Measurements from ENCODE around the gene KRT23.

Gene KRT23

DNA sequence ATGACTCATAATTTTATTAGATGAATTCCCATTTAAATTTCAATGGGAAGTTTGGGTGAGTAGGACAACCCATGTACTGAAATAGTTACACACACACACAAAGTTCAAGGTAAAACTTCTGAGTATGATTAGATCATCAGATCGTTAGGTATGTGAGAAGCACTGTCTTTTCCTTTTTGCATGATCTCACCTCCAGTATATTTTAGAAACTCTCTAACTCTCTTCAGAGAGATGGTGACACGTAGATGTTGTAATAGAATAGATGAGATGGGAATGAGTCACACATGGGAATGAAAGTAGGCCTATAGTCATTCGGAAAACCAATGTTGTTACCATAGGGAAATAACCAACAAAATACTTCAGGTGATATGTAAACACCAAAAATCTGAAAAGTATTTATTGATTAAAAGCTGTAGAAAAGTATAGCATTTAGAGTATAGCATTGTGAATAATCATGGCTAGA is 22.2 kb downstream of the KRT23 start:
- H3K27ac ChIP-seq (ENCODE audit: low read depth in 2 of 2, low read length in 2 of 2), result no peak overlapping the region
- H3K27me3 ChIP-seq (ENCODE audit: control insufficient read depth in 2 of 2, insufficient read depth in 2 of 2, low read length in 2 of 2), result no peaks in the 10 kb centered on the region
- no peak overlapping the region for H3K4me3 ChIP-seq (ENCODE audit: low read length in 2 of 2)
- H3K9ac ChIP-seq (ENCODE audit: low read depth in 1 of 2, low read length in 2 of 2), result no peak overlapping the region
- no peaks in the 10 kb centered on the region for H3K36me3 ChIP-seq (ENCODE audit: control insufficient read depth in 2 of 2, insufficient read depth in 2 of 2, low read length in 2 of 2)
- H3K9me3 ChIP-seq (ENCODE audit: control insufficient read depth in 2 of 2, low read length in 2 of 2), result no peaks in the 10 kb centered on the region
- no peaks in the 10 kb centered on the region for H3K4me1 ChIP-seq (ENCODE audit: control insufficient read depth in 2 of 2, insufficient read depth in 2 of 2, low read length in 2 of 2)

DNA sequence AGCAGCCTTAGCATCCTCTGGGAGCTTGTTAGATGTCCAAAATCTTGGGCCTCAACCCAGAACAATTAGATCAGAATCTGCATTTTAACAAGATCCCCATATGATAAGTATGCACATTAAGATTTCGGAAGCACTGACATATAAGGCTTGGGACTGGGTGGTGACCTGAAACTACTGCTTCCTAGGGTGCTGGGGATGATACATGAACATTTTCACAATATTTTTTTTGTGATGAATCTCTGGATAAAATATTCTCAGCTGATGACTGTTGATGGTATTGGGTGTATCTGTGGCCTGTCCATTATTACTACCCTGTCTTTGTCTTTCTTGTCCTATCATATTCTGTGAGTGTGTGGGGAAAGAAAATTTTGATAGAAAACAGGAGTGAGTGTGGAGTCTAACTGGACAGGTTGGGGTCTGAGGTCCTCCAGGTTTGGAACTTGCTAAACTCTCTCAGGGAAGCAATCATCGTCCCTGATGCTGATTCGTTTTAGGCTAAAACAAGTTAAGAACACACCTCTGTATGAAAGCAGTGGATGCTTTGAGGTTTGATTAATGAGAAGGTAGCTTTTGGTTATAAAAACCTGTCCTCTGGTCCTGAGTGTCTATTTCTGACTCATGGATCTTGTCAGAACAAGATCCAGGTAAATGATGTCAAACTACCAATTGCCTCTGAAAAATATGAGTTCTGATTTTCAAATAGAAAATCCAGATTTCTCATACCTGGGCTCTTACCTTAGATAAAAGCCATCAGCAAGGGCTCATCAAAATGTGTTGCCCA is 23.2 kb downstream of the KRT23 start:
- no peak overlapping the region for H3K4me3 ChIP-seq (ENCODE audit: low read length in 2 of 2)
- H3K27ac ChIP-seq (ENCODE audit: low read depth in 2 of 2, low read length in 2 of 2), result no peak overlapping the region
- no peaks in the 10 kb centered on the region for H3K36me3 ChIP-seq (ENCODE audit: control insufficient read depth in 2 of 2, insufficient read depth in 2 of 2, low read length in 2 of 2)
- peaks cover 0 to 5% of the 10 kb centered on the region in 2 donors for H3K4me1 ChIP-seq (ENCODE audit: control insufficient read depth in 2 of 2, insufficient read depth in 2 of 2, low read length in 2 of 2)
- no peaks in the 10 kb centered on the region for H3K27me3 ChIP-seq (ENCODE audit: control insufficient read depth in 2 of 2, insufficient read depth in 2 of 2, low read length in 2 of 2)
- no peaks in the 10 kb centered on the region for H3K9me3 ChIP-seq (ENCODE audit: control insufficient read depth in 2 of 2, low read length in 2 of 2)
- no peak overlapping the region for H3K9ac ChIP-seq (ENCODE audit: low read depth in 1 of 2, low read length in 2 of 2)

DNA sequence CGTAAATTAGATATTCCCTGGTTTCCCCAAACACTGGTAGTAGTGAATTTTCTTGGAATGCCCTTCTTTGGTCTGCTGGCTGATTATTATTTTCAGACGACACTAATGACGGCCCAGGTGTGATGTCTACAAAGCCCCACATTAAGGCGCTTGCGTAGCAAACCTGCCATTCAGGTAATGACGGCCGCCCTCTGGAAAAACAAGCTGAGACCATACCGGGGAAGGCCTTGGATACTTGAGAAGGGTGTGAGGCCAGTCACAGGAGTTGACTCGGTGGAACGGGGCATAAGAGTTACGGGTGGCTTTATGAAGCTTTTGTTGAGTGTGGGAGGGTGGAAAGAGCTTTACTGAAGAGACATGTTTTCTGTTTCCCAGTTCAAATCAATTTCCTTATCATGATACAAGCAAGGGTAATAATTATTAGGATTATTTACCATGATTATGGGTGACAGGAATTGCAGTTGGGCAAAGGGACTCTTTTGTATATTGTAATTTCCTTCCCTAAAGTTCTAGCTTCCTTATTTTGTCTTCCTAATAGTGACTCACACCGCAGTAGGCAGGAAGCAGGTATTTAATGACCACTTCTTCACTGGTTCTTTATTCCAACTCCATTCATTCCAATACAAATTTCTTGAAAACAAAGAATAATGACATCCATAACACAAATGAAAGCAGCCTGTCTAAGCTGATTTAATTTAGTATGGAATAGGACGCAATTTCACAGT is 24.8 kb downstream of the KRT23 start:
- H3K4me3 ChIP-seq (ENCODE audit: low read length in 2 of 2), result no peak overlapping the region
- H3K27ac ChIP-seq (ENCODE audit: low read depth in 2 of 2, low read length in 2 of 2), result no peak overlapping the region
- no peak overlapping the region for H3K9ac ChIP-seq (ENCODE audit: low read depth in 1 of 2, low read length in 2 of 2)
- no peaks in the 10 kb centered on the region for H3K9me3 ChIP-seq (ENCODE audit: control insufficient read depth in 2 of 2, low read length in 2 of 2)
- H3K4me1 ChIP-seq (ENCODE audit: control insufficient read depth in 2 of 2, insufficient read depth in 2 of 2, low read length in 2 of 2), result peaks cover 0 to 5% of the 10 kb centered on the region in 2 donors
- no peaks in the 10 kb centered on the region for H3K36me3 ChIP-seq (ENCODE audit: control insufficient read depth in 2 of 2, insufficient read depth in 2 of 2, low read length in 2 of 2)
- H3K27me3 ChIP-seq (ENCODE audit: control insufficient read depth in 2 of 2, insufficient read depth in 2 of 2, low read length in 2 of 2), result peaks cover 0 to 5% of the 10 kb centered on the region in 2 donors

DNA sequence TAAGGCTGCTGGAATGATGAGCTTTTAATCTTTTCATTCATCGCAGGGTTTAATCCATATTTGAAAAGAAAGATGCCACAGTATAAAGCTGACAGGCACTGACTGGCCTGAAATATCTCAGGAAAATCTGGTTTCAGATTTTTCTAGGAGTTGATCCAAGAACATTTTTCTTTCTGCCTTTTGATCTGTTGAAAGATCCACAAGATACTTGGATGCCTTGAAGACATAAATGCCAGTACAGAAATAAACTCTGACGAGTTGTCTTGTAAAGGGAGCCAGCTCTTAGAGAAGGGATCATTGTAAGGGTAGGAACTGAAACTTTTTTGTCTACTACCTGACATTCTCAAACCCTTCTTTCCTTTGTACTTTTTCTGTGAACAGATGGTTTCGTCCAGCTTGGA is 27.0 kb downstream of the KRT23 start:
- Histone ChIP-seq H3K36me3 (ENCODE audit: control insufficient read depth in 2 of 2, insufficient read depth in 2 of 2, low read length in 2 of 2) (no peaks in the 10 kb centered on the region), H3K4me3 (ENCODE audit: low read length in 2 of 2) (no peak overlapping the region), H3K9ac (ENCODE audit: low read depth in 1 of 2, low read length in 2 of 2) (no peak overlapping the region), H3K9me3 (ENCODE audit: control insufficient read depth in 2 of 2, low read length in 2 of 2) (no peaks in the 10 kb centered on the region), H3K4me1 (ENCODE audit: control insufficient read depth in 2 of 2, insufficient read depth in 2 of 2, low read length in 2 of 2) (peaks cover 0 to 6% of the 10 kb centered on the region in 2 donors), H3K27me3 (ENCODE audit: control insufficient read depth in 2 of 2, insufficient read depth in 2 of 2, low read length in 2 of 2) (peaks cover 0 to 5% of the 10 kb centered on the region in 2 donors), H3K27ac (ENCODE audit: low read depth in 2 of 2, low read length in 2 of 2) (no peak overlapping the region)

DNA sequence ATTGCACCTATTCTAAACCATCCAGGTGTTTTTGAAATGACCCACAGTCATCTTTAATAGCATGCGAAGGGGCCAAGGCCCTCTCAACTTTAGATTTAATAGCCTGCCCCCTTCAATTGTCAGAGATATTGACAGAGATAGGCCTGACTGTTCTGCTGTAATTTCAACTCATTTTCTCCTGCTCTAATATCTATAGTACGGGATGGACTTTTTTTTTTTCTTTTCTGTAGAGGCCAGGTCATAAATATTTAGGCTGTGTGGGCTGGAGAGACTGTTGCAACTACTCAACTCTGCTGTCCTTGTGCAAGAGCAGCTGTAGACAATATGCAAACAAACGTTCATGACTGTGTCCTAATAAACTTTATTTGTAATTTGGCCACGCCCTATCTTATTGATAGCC is 27.7 kb downstream of the KRT23 start:
- Histone ChIP-seq H3K27ac (ENCODE audit: low read depth in 2 of 2, low read length in 2 of 2) (no peak overlapping the region), H3K9me3 (ENCODE audit: control insufficient read depth in 2 of 2, low read length in 2 of 2) (no peaks in the 10 kb centered on the region), H3K36me3 (ENCODE audit: control insufficient read depth in 2 of 2, insufficient read depth in 2 of 2, low read length in 2 of 2) (no peaks in the 10 kb centered on the region), H3K27me3 (ENCODE audit: control insufficient read depth in 2 of 2, insufficient read depth in 2 of 2, low read length in 2 of 2) (peaks cover 0 to 5% of the 10 kb centered on the region in 2 donors), H3K4me3 (ENCODE audit: low read length in 2 of 2) (no peak overlapping the region), H3K4me1 (ENCODE audit: control insufficient read depth in 2 of 2, insufficient read depth in 2 of 2, low read length in 2 of 2) (peaks cover 3 to 13% of the 10 kb centered on the region in 2 donors), H3K9ac (ENCODE audit: low read depth in 1 of 2, low read length in 2 of 2) (no peak overlapping the region)

DNA sequence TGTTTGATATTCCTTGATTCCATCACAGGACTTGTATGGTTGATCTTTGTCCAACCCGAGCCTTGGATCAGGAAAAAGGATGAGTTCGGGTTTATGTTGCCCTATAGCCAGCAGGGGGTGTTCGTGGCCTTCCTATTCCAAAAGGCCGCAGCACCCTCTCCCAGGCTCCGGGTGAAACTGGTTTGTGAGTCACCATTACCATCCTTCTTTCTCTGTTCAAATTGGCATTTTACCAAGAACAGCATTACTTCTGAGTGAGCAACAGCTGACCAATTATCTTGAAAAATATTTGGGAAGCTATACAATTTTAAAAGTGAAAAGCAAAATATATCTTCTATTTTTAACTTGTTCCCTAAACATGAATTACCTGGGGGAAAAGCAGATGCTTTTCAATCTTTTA is 28.1 kb downstream of the KRT23 start:
- no peak overlapping the region for H3K27ac ChIP-seq (ENCODE audit: low read depth in 2 of 2, low read length in 2 of 2)
- H3K9ac ChIP-seq (ENCODE audit: low read depth in 1 of 2, low read length in 2 of 2), result peak overlapping the region in 1 of 2 donors; percentile 14
- no peak overlapping the region for H3K4me3 ChIP-seq (ENCODE audit: low read length in 2 of 2)
- no peaks in the 10 kb centered on the region for H3K9me3 ChIP-seq (ENCODE audit: control insufficient read depth in 2 of 2, low read length in 2 of 2)
- peaks cover 3 to 17% of the 10 kb centered on the region in 2 donors for H3K4me1 ChIP-seq (ENCODE audit: control insufficient read depth in 2 of 2, insufficient read depth in 2 of 2, low read length in 2 of 2)
- no peaks in the 10 kb centered on the region for H3K36me3 ChIP-seq (ENCODE audit: control insufficient read depth in 2 of 2, insufficient read depth in 2 of 2, low read length in 2 of 2)
- peaks cover 0 to 5% of the 10 kb centered on the region in 2 donors for H3K27me3 ChIP-seq (ENCODE audit: control insufficient read depth in 2 of 2, insufficient read depth in 2 of 2, low read length in 2 of 2)

DNA sequence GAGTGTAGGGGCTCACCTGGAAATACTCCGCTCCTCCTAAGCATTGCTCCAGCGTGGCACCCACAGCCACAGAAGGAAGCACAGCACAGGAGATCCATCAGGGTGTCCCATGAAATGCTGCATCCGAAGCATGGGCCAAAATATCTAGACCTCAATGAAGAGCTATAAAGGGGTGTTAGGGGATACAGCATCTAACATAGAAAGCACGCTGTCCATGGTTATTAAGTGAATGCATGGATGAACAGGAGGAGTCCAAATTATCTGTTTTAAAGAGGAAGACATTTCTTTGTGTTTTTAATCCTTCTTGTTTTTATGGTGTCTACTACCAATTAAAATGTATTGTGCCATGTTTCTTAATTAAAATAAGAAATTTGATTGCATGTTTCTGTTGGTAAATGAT is 30.8 kb downstream of the KRT23 start:
- peaks cover 14 to 33% of the 10 kb centered on the region in 2 donors for H3K4me1 ChIP-seq (ENCODE audit: control insufficient read depth in 2 of 2, insufficient read depth in 2 of 2, low read length in 2 of 2)
- H3K27me3 ChIP-seq (ENCODE audit: control insufficient read depth in 2 of 2, insufficient read depth in 2 of 2, low read length in 2 of 2), result peaks cover 0 to 5% of the 10 kb centered on the region in 2 donors
- H3K36me3 ChIP-seq (ENCODE audit: control insufficient read depth in 2 of 2, insufficient read depth in 2 of 2, low read length in 2 of 2), result no peaks in the 10 kb centered on the region
- no peak overlapping the region for H3K4me3 ChIP-seq (ENCODE audit: low read length in 2 of 2)
- H3K9ac ChIP-seq (ENCODE audit: low read depth in 1 of 2, low read length in 2 of 2), result no peak overlapping the region
- no peak overlapping the region for H3K27ac ChIP-seq (ENCODE audit: low read depth in 2 of 2, low read length in 2 of 2)
- H3K9me3 ChIP-seq (ENCODE audit: control insufficient read depth in 2 of 2, low read length in 2 of 2), result no peaks in the 10 kb centered on the region

DNA sequence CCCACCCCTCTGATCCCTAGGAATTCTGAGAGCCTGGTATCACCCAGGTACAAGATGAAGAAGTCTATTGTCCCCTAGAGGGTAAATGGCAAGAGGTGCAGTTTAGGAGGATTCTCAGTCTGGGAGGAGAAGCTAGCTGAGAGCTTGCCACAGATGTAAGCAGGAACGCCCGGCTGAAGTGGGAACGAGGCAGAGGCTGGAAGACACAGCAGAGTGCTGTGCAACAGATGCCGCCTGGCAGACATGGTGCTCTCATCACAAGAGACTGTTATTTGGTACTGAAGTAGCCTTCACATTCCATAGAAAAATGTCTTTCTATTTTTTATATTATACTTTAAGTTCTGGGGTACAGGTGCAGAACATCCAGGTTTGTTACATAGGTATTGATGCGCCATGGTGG is 32.1 kb downstream of the KRT23 start:
- no peaks in the 10 kb centered on the region for H3K36me3 ChIP-seq (ENCODE audit: control insufficient read depth in 2 of 2, insufficient read depth in 2 of 2, low read length in 2 of 2)
- H3K9ac ChIP-seq (ENCODE audit: low read depth in 1 of 2, low read length in 2 of 2), result peak overlapping the region in 1 of 2 donors; percentile 19
- H3K4me1 ChIP-seq (ENCODE audit: control insufficient read depth in 2 of 2, insufficient read depth in 2 of 2, low read length in 2 of 2), result peaks cover 18 to 44% of the 10 kb centered on the region in 2 donors
- no peak overlapping the region for H3K4me3 ChIP-seq (ENCODE audit: low read length in 2 of 2)
- peaks cover 0 to 5% of the 10 kb centered on the region in 2 donors for H3K27me3 ChIP-seq (ENCODE audit: control insufficient read depth in 2 of 2, insufficient read depth in 2 of 2, low read length in 2 of 2)
- peak overlapping the region; percentile 96 to 97 for H3K27ac ChIP-seq (ENCODE audit: low read depth in 2 of 2, low read length in 2 of 2)
- no peaks in the 10 kb centered on the region for H3K9me3 ChIP-seq (ENCODE audit: control insufficient read depth in 2 of 2, low read length in 2 of 2)

- H3K4me3 ChIP-seq (ENCODE audit: low read length in 2 of 2), result peak overlapping the region; percentile 63 to 64
- peaks cover 0 to 2% of the 10 kb centered on the region in 2 donors for H3K27me3 ChIP-seq (ENCODE audit: control insufficient read depth in 2 of 2, insufficient read depth in 2 of 2, low read length in 2 of 2)
- H3K4me1 ChIP-seq (ENCODE audit: control insufficient read depth in 2 of 2, insufficient read depth in 2 of 2, low read length in 2 of 2), result peaks cover 18 to 39% of the 10 kb centered on the region in 2 donors
- peak overlapping the region; percentile 63 to 81 for H3K9ac ChIP-seq (ENCODE audit: low read depth in 1 of 2, low read length in 2 of 2)
- H3K9me3 ChIP-seq (ENCODE audit: control insufficient read depth in 2 of 2, low read length in 2 of 2), result no peaks in the 10 kb centered on the region
- H3K36me3 ChIP-seq (ENCODE audit: control insufficient read depth in 2 of 2, insufficient read depth in 2 of 2, low read length in 2 of 2), result no peaks in the 10 kb centered on the region
- peak overlapping the region; percentile 96 to 97 for H3K27ac ChIP-seq (ENCODE audit: low read depth in 2 of 2, low read length in 2 of 2)
These were observed 34.2 kb downstream of the KRT23 start for GRCh38 chr17:40903129-40903847.
